ENCODE measurements around the gene TMEM97. TPM values are rescaled to one million over a fixed set of nuclear protein-coding genes. Genes with fewer than 3 reads are reported as not detected.

The TMEM97 gene
- total RNA-seq, 1 donor from 2014 or later, result 16.1 TPM

DNA sequence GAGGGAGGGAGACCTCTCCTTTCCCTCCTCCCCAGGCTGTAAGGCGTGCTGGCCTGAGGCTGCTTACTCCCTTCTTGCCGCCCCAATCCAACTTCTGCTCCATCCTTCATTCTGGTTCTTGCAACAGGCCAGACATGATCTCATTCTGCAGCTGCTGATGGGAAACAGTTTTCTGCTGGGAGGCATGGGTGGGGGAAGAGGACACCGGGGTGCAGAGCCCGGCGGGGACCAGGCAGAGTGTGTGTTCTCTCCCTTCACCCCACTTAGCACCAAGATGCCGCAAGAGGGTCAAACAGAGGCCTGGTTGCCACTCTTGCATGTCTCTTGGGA lies 53.9 kb downstream of the TMEM97 start:
- peak overlapping the region; percentile 73 for H3K4me3 Mint-ChIP-seq
- H3K36me3 Mint-ChIP-seq (ENCODE audit: low read depth), result peaks cover 3% of the 10 kb centered on the region
- ATAC-seq (ENCODE audit: low read depth) (no peak), DNase-seq (no peak)
- no peaks in the 10 kb centered on the region for H3K9me3 Mint-ChIP-seq
- TF ChIP-seq CTCF (IDR thresholded peaks at IDR 0.05), result no peak
- intact Hi-C loops (cut with micrococcal nuclease), result loop anchor here (5.0 kb wide), 1 partner anchor 56 kb away; the partner anchor contains the start of gene TMEM97
- ChIA-PET CTCF (interaction anchor here (2.1 kb wide), 1 partner anchor 44 kb away, joined by 6 read pairs; no protein-coding TSS in a partner anchor), POLR2A (interaction anchor here (1.4 kb wide), 1 partner anchor 15 kb away, joined by 3 read pairs; the partner anchor contains the start of gene POLDIP2)
- no peak overlapping the region for H3K27ac Mint-ChIP-seq
- no peaks in the 10 kb centered on the region for H3K27me3 Mint-ChIP-seq
- peaks cover 23% of the 10 kb centered on the region for H3K4me1 Mint-ChIP-seq

Other genes starting within 250 kb of the TMEM97 start
- 24.9 and 25.9 TPM in 2 replicates for gene IFT20, start 16.3 kb downstream of the TMEM97 start, total RNA-seq
- gene TNFAIP1, start 16.6 kb downstream of the TMEM97 start, total RNA-seq, result 16.3 and 18.9 TPM in 2 replicates
- gene POLDIP2, start 38.3 kb downstream of the TMEM97 start, total RNA-seq, result 60.5 and 65.2 TPM in 2 replicates
- gene SEBOX, start 46.0 kb downstream of the TMEM97 start, total RNA-seq, result not detected in 2 replicates
- 0.18 TPM in 1 of 2 replicates, not detected in the other for gene VTN, start 51.1 kb downstream of the TMEM97 start, total RNA-seq
- gene SARM1, start 52.5 kb downstream of the TMEM97 start, total RNA-seq, result 15.0 and 19.9 TPM in 2 replicates
- gene SLC46A1, start 87.0 kb downstream of the TMEM97 start, total RNA-seq, result 1.5 and 2.1 TPM in 2 replicates
- gene SLC13A2, start 154.4 kb downstream of the TMEM97 start, total RNA-seq, result not detected in 2 replicates
- gene FOXN1, start 187.1 kb downstream of the TMEM97 start, total RNA-seq, result not detected in 2 replicates
- 426 and 437 TPM in 2 replicates for gene UNC119, start 233.4 kb downstream of the TMEM97 start, total RNA-seq

Data from activated B cell treated with CpG ODN at 0.5 μM for 24 hours (primary cell).